Adrenal gland (tissue), 5 donors: Measurements from ENCODE around the gene MAGI1.

Experiments
- CTCF ChIP-seq, 6 experiments: fragments of 450-650 bp in 4 of 6; fragments of 200-600 bp in 2 of 6; sonication (generic) in 1 of 6; IDR thresholded peaks; 1 replicate in 5 of 6; 2 replicates in 1 of 6; pipeline versions ENCODE4 v1.5.1 to v1.8.0; 2016 to 2021; ENCODE audit warnings: antibody characterized with exemption in 6 of 6, mild to moderate bottlenecking in 2 of 6, moderate library complexity in 1 of 6
- POLR2A ChIP-seq, 2 donors: fragments of 450-650 bp; IDR thresholded peaks; one replicate each; pipeline ENCODE4 v1.6.1; 2017; ENCODE audit warnings: antibody characterized with exemption in 2 of 2, mild to moderate bottlenecking in 2 of 2, moderate library complexity in 1 of 2
- donor health status: DM: no; HTN: no; CAD: no.

- TF ChIP-seq CTCF (IDR thresholded peaks at IDR 0.05), result no peak
- no peak for TF ChIP-seq POLR2A (IDR thresholded peaks at IDR 0.05)
Measured at GRCh38 chr3:65879372-65879771, 159.3 kb downstream of the MAGI1 start.
